Activated T-helper 1 cell treated with anti-CD3 and anti-CD28 coated beads, Interleukin-2, amount 50 U/mL, for 16 hours (primary cell): ENCODE data around the gene CDON.
"Not testable (repeated sequence)": the region's sequence is repeated elsewhere in the genome, so short reads cannot be mapped to it uniquely, and the experiment has no call there.

Experiments used
- DNase-seq, 2 donors: peaks; one replicate each; pipeline ENCODE4 v3.0.0-alpha.2; 2020; ENCODE audit warnings: low read depth in 1 of 2, low spot score in 1 of 2

CDON gene

GRCh38 chr11:126046570-126047195 lies 16.0 kb downstream of the CDON start:
- no peak for DNase-seq

- no peak for DNase-seq
Measured at GRCh38 chr11:126039485-126040271, 23.0 kb downstream of the CDON start.

GRCh38 chr11:126035718-126036117 lies 26.9 kb downstream of the CDON start:
- no peak for DNase-seq

GRCh38 chr11:126034933-126035425 lies 27.7 kb downstream of the CDON start:
- DNase-seq, result no peak

GRCh38 chr11:126034039-126034932 lies 28.4 kb downstream of the CDON start:
- no peak for DNase-seq

GRCh38 chr11:126032375-126032774 lies 30.3 kb downstream of the CDON start:
- DNase-seq, result no peak

GRCh38 chr11:126029805-126030204 lies 32.9 kb downstream of the CDON start:
- no peak for DNase-seq

- DNase-seq, result no peak
Measured at GRCh38 chr11:126029237-126029636, 33.4 kb downstream of the CDON start.

GRCh38 chr11:126028534-126028933 lies 34.1 kb downstream of the CDON start:
- not testable (repeated sequence) for DNase-seq

- DNase-seq, result no peak
Measured at GRCh38 chr11:126026579-126026978, 36.1 kb downstream of the CDON start.

GRCh38 chr11:126025822-126026221 lies 36.8 kb downstream of the CDON start:
- DNase-seq, result no peak

- DNase-seq, result no peak
Measured at GRCh38 chr11:126024123-126024522, 38.5 kb downstream of the CDON start.

- DNase-seq, result no peak
Measured at GRCh38 chr11:126012852-126013251, 49.8 kb downstream of the CDON start.

- no peak for DNase-seq
Measured at GRCh38 chr11:126011754-126012153, 50.9 kb downstream of the CDON start.

- no peak for DNase-seq
Measured at GRCh38 chr11:126011265-126011664, 51.4 kb downstream of the CDON start.

- no peak for DNase-seq
Measured at GRCh38 chr11:126008956-126009355, 53.7 kb downstream of the CDON start.

- DNase-seq, result no peak
Measured at GRCh38 chr11:126007238-126007637, 55.4 kb downstream of the CDON start.

GRCh38 chr11:126006068-126006467 lies 56.6 kb downstream of the CDON start:
- DNase-seq, result no peak

- no peak for DNase-seq
Measured at GRCh38 chr11:126002181-126002580, 60.5 kb downstream of the CDON start.

- no peak for DNase-seq
Measured at GRCh38 chr11:125999234-125999880, 63.3 kb downstream of the CDON start.

- no peak for DNase-seq
Measured at GRCh38 chr11:125998267-125998666, 64.4 kb downstream of the CDON start.
